ENCODE measurements around the gene STPG1.

The STPG1 gene

GRCh38 chr1:24363994-24364393 lies 49.6 kb downstream of the STPG1 start:
- Histone ChIP-seq H3K27ac (ENCODE audit: low read length) (no peak overlapping the region), H3K36me3 (ENCODE audit: control insufficient read depth, low read depth, low read length) (no peaks in the 10 kb centered on the region), H3K27me3 (ENCODE audit: control insufficient read depth, insufficient read depth, low read length) (no peaks in the 10 kb centered on the region), H3K4me1 (ENCODE audit: control insufficient read depth, low read depth, low read length) (no peaks in the 10 kb centered on the region), H3K9ac (ENCODE audit: low read length) (no peak overlapping the region), H3K4me3 (ENCODE audit: low read length) (no peak overlapping the region), H3K9me3 (ENCODE audit: control insufficient read depth, low read depth, low read length) (no peaks in the 10 kb centered on the region)

DNA sequence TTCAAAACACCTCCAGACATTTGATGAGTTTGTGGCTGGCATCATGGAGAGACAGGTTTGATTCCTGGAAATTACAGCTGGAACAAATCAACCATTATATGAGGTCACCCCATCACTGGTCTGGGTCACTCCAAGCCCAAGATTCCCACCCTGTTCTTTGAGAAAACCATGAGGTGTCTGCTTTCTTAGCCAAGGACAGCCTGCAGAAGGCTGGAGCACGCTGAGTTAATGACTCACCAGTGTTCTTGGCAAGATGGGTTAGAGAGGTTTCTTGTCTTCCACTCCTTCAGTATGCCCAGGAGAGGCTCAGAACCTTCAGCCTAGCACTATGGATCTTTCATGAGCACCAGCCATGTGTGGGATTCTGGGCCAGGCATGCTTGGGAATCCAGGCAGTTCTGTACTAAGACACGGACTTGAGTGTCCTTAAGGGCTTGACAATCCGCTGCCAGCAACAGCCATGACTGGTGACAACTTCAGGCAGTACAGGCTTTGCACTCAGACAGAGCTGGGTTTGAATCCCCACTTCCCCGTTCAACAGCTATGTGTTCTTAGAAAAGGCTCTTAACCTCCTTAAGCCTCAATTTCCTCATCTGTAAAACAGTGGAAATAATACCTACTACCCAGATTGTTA lies 50.5 kb downstream of the STPG1 start:
- H3K9me3 ChIP-seq (ENCODE audit: control insufficient read depth, low read depth, low read length): no peaks in the 10 kb centered on the region
- H3K27me3 ChIP-seq (ENCODE audit: control insufficient read depth, insufficient read depth, low read length): no peaks in the 10 kb centered on the region
- H3K9ac ChIP-seq (ENCODE audit: low read length): no peak overlapping the region
- H3K4me3 ChIP-seq (ENCODE audit: low read length): no peak overlapping the region
- peaks cover 2% of the 10 kb centered on the region for H3K36me3 ChIP-seq (ENCODE audit: control insufficient read depth, low read depth, low read length)
- H3K27ac ChIP-seq (ENCODE audit: low read length): no peak overlapping the region
- no peaks in the 10 kb centered on the region for H3K4me1 ChIP-seq (ENCODE audit: control insufficient read depth, low read depth, low read length)

DNA sequence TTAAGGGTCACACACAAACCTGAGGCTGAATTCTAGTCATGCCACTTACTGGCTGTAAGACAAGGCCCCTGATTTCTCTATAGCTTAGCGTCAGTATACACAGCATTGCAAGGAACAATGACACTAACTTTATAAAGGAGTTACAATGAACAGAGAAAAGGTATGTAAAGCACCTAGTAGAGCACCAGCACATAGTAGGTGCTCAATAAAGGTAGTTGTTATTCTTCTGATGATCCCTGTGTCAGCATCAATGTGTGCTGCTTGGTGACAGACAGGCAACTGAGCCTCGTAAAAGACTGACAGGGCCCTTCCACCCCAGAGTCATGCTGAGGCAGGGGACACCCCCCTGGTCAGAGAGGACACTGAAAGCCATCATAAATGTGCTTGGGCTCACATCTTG lies 51.2 kb downstream of the STPG1 start:
- Histone ChIP-seq H3K27me3 (ENCODE audit: control insufficient read depth, insufficient read depth, low read length) (no peaks in the 10 kb centered on the region), H3K4me1 (ENCODE audit: control insufficient read depth, low read depth, low read length) (no peaks in the 10 kb centered on the region), H3K9me3 (ENCODE audit: control insufficient read depth, low read depth, low read length) (no peaks in the 10 kb centered on the region), H3K27ac (ENCODE audit: low read length) (no peak overlapping the region), H3K4me3 (ENCODE audit: low read length) (no peak overlapping the region), H3K36me3 (ENCODE audit: control insufficient read depth, low read depth, low read length) (peaks cover 2% of the 10 kb centered on the region), H3K9ac (ENCODE audit: low read length) (no peak overlapping the region)

DNA sequence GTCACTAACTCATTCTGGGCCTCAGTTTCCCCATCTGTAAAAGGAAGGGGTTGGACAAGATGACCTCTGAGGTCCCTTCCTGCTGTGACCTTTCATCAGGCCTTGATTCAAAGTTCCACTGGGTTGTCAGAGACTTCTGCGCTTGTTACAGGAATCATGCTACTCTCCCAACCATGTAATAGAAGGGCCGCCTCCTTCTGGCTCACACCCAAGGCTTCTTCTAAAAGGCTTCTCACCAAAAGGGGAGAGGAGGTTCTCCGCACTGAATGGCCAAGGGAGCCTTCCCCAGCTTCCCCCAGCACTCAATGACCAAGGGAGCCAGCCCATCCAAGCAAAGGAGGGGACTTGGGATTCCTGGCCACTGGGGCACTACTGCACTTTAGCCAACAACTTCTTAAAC lies 51.8 kb downstream of the STPG1 start:
- no peaks in the 10 kb centered on the region for H3K9me3 ChIP-seq (ENCODE audit: control insufficient read depth, low read depth, low read length)
- no peak overlapping the region for H3K27ac ChIP-seq (ENCODE audit: low read length)
- no peaks in the 10 kb centered on the region for H3K27me3 ChIP-seq (ENCODE audit: control insufficient read depth, insufficient read depth, low read length)
- H3K4me3 ChIP-seq (ENCODE audit: low read length): no peak overlapping the region
- no peak overlapping the region for H3K9ac ChIP-seq (ENCODE audit: low read length)
- H3K36me3 ChIP-seq (ENCODE audit: control insufficient read depth, low read depth, low read length): peaks cover 2% of the 10 kb centered on the region
- H3K4me1 ChIP-seq (ENCODE audit: control insufficient read depth, low read depth, low read length): no peaks in the 10 kb centered on the region

- Histone ChIP-seq H3K4me1 (ENCODE audit: control insufficient read depth, low read depth, low read length) (no peaks in the 10 kb centered on the region), H3K9me3 (ENCODE audit: control insufficient read depth, low read depth, low read length) (no peaks in the 10 kb centered on the region), H3K9ac (ENCODE audit: low read length) (no peak overlapping the region), H3K4me3 (ENCODE audit: low read length) (no peak overlapping the region), H3K27me3 (ENCODE audit: control insufficient read depth, insufficient read depth, low read length) (no peaks in the 10 kb centered on the region), H3K36me3 (ENCODE audit: control insufficient read depth, low read depth, low read length) (peaks cover 2% of the 10 kb centered on the region), H3K27ac (ENCODE audit: low read length) (no peak overlapping the region)
Observed at GRCh38 chr1:24360681-24361080, 52.9 kb downstream of the STPG1 start.

DNA sequence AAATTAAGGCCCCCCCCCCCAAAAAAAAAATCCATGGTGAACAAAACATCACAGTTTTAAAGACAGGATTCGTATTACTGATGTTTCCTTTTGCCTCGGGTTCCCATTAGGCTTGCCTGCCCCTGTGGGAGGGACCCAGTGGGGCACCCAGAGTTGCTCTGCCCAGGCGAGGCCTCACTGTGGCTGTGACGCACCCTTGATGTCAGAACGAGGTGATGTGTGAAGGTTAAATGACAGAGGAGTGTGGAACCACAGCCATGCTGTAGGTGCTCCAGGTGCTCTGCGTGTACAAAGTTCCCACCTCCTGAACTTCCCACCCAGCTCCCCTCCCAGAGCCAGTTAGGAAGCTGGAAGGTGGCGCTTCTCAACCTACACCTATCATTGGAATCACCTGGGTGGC lies 56.5 kb downstream of the STPG1 start:
- peaks cover 2% of the 10 kb centered on the region for H3K36me3 ChIP-seq (ENCODE audit: control insufficient read depth, low read depth, low read length)
- no peaks in the 10 kb centered on the region for H3K4me1 ChIP-seq (ENCODE audit: control insufficient read depth, low read depth, low read length)
- no peaks in the 10 kb centered on the region for H3K9me3 ChIP-seq (ENCODE audit: control insufficient read depth, low read depth, low read length)
- H3K4me3 ChIP-seq (ENCODE audit: low read length): no peak overlapping the region
- no peaks in the 10 kb centered on the region for H3K27me3 ChIP-seq (ENCODE audit: control insufficient read depth, insufficient read depth, low read length)
- H3K9ac ChIP-seq (ENCODE audit: low read length): no peak overlapping the region
- no peak overlapping the region for H3K27ac ChIP-seq (ENCODE audit: low read length)

DNA sequence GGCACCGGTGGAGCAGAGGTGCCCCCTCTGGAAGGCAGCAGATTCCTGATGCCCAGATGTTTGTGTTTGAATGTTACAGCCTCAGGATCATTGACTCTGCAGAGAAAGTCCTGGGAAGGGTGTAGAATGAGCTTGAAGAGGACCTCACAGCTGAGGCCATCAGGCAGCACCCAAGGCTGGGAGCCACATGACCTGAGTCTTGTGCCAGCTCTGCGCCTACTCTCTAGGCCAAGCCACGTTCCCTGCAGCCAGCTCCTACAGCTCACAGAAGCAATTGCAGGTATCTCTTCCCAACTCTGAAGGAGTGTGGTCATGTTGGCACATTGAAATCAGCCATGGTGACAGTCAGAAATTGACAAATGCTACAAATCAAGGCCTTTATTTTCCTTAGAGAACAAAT lies 58.1 kb downstream of the STPG1 start:
- Histone ChIP-seq H3K9ac (ENCODE audit: low read length) (no peak overlapping the region), H3K4me1 (ENCODE audit: control insufficient read depth, low read depth, low read length) (no peaks in the 10 kb centered on the region), H3K9me3 (ENCODE audit: control insufficient read depth, low read depth, low read length) (no peaks in the 10 kb centered on the region), H3K36me3 (ENCODE audit: control insufficient read depth, low read depth, low read length) (peaks cover 2% of the 10 kb centered on the region), H3K27ac (ENCODE audit: low read length) (no peak overlapping the region), H3K4me3 (ENCODE audit: low read length) (no peak overlapping the region), H3K27me3 (ENCODE audit: control insufficient read depth, insufficient read depth, low read length) (no peaks in the 10 kb centered on the region)

- no peaks in the 10 kb centered on the region for H3K9me3 ChIP-seq (ENCODE audit: control insufficient read depth, low read depth, low read length)
- no peaks in the 10 kb centered on the region for H3K27me3 ChIP-seq (ENCODE audit: control insufficient read depth, insufficient read depth, low read length)
- no peak overlapping the region for H3K9ac ChIP-seq (ENCODE audit: low read length)
- H3K4me3 ChIP-seq (ENCODE audit: low read length): no peak overlapping the region
- H3K27ac ChIP-seq (ENCODE audit: low read length): no peak overlapping the region
- no peaks in the 10 kb centered on the region for H3K4me1 ChIP-seq (ENCODE audit: control insufficient read depth, low read depth, low read length)
- peaks cover 2% of the 10 kb centered on the region for H3K36me3 ChIP-seq (ENCODE audit: control insufficient read depth, low read depth, low read length)
Observed at GRCh38 chr1:24353292-24353891, 60.2 kb downstream of the STPG1 start.

- H3K27me3 ChIP-seq (ENCODE audit: control insufficient read depth, insufficient read depth, low read length): no peaks in the 10 kb centered on the region
- no peak overlapping the region for H3K9ac ChIP-seq (ENCODE audit: low read length)
- no peak overlapping the region for H3K4me3 ChIP-seq (ENCODE audit: low read length)
- no peaks in the 10 kb centered on the region for H3K36me3 ChIP-seq (ENCODE audit: control insufficient read depth, low read depth, low read length)
- no peak overlapping the region for H3K27ac ChIP-seq (ENCODE audit: low read length)
- H3K4me1 ChIP-seq (ENCODE audit: control insufficient read depth, low read depth, low read length): no peaks in the 10 kb centered on the region
- H3K9me3 ChIP-seq (ENCODE audit: control insufficient read depth, low read depth, low read length): no peaks in the 10 kb centered on the region
Observed at GRCh38 chr1:24351918-24352627, 61.5 kb downstream of the STPG1 start.

GRCh38 chr1:24351247-24351646 lies 62.3 kb downstream of the STPG1 start:
- no peak overlapping the region for H3K9ac ChIP-seq (ENCODE audit: low read length)
- no peak overlapping the region for H3K27ac ChIP-seq (ENCODE audit: low read length)
- no peaks in the 10 kb centered on the region for H3K4me1 ChIP-seq (ENCODE audit: control insufficient read depth, low read depth, low read length)
- no peaks in the 10 kb centered on the region for H3K36me3 ChIP-seq (ENCODE audit: control insufficient read depth, low read depth, low read length)
- no peak overlapping the region for H3K4me3 ChIP-seq (ENCODE audit: low read length)
- no peaks in the 10 kb centered on the region for H3K27me3 ChIP-seq (ENCODE audit: control insufficient read depth, insufficient read depth, low read length)
- H3K9me3 ChIP-seq (ENCODE audit: control insufficient read depth, low read depth, low read length): no peaks in the 10 kb centered on the region

- H3K4me1 ChIP-seq (ENCODE audit: control insufficient read depth, low read depth, low read length): no peaks in the 10 kb centered on the region
- no peaks in the 10 kb centered on the region for H3K36me3 ChIP-seq (ENCODE audit: control insufficient read depth, low read depth, low read length)
- no peak overlapping the region for H3K4me3 ChIP-seq (ENCODE audit: low read length)
- no peaks in the 10 kb centered on the region for H3K9me3 ChIP-seq (ENCODE audit: control insufficient read depth, low read depth, low read length)
- H3K27ac ChIP-seq (ENCODE audit: low read length): no peak overlapping the region
- no peak overlapping the region for H3K9ac ChIP-seq (ENCODE audit: low read length)
- H3K27me3 ChIP-seq (ENCODE audit: control insufficient read depth, insufficient read depth, low read length): no peaks in the 10 kb centered on the region
Observed at GRCh38 chr1:24349891-24350290, 63.7 kb downstream of the STPG1 start.

DNA sequence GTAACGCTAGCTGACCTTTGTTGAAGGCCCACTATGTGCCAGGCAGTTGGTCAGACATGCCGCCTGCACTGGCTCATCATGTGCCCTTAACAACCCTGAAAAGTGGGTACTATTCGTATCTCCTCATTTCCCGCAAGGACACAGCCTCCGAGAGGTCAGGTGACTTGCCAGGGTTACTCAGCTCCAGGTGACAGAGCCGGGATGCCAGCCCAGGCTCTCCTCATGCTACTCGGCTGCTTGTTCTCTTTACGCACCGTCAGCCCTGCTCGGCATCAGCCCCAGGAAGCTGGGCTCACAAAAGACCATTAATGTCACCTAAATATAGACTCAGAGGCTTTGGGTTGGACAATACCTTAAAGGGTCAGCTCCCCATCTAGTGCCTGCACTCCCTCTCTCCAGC lies 65.4 kb downstream of the STPG1 start:
- Histone ChIP-seq H3K27me3 (ENCODE audit: control insufficient read depth, insufficient read depth, low read length) (no peaks in the 10 kb centered on the region), H3K27ac (ENCODE audit: low read length) (no peak overlapping the region)

More for the DNA sequence above, 65.4 kb downstream of the STPG1 start:
- Histone ChIP-seq H3K9me3 (ENCODE audit: control insufficient read depth, low read depth, low read length) (no peaks in the 10 kb centered on the region), H3K36me3 (ENCODE audit: control insufficient read depth, low read depth, low read length) (no peaks in the 10 kb centered on the region), H3K4me3 (ENCODE audit: low read length) (no peak overlapping the region), H3K4me1 (ENCODE audit: control insufficient read depth, low read depth, low read length) (no peaks in the 10 kb centered on the region), H3K9ac (ENCODE audit: low read length) (no peak overlapping the region)
